SK-N-SH (cell line): ENCODE measurements around the gene ZNF888. TPM values are rescaled to one million over a fixed set of nuclear protein-coding genes. Genes with fewer than 3 reads are reported as not detected.
"Not testable (repeated sequence)": the region's sequence is repeated elsewhere in the genome, so short reads cannot be mapped to it uniquely, and the experiment has no call there.

Source experiments
- CTCF ChIA-PET: fragments of 300-600, 350-600 bp; formaldehyde crosslinking; extraction: SDS; loops from one replicate; lab custom pipeline; 2021; lab: Yijun Ruan, JAX
- POLR2A ChIA-PET: fragments of 350-600 bp; sonication (Branson Sonifier 250); formaldehyde crosslinking; extraction: SDS; loops from one replicate; lab custom pipeline; 2020; ENCODE audit warnings: antibody characterized with exemption, inconsistent platforms; lab: Yijun Ruan, JAX
- DNase-seq: peaks from one replicate; pipeline ENCODE4 v3.0.0; 2012
- H2AFZ ChIP-seq: fragments of 200-600 bp; sonication (generic); 2 replicates; pipeline ENCODE4 v1.8.1; 2016; ENCODE audit warnings: antibody characterized with exemption, mild to moderate bottlenecking, low read depth
- H3F3A ChIP-seq: fragments of 200-600 bp; sonication (generic); replicated peaks from 2 replicates; pipeline ENCODE3; 2016; ENCODE audit warnings: antibody characterized with exemption, mild to moderate bottlenecking; ENCODE audit not compliant: insufficient read depth
- H3K27ac ChIP-seq, 2 experiments: fragments of 200-500 bp in 1 of 2; fragments of 200-600 bp in 1 of 2; sonication (Bioruptor generic) in 1 of 2; sonication (generic), shearing (Covaris generic) in 1 of 2; 2 replicates each; pipeline versions ENCODE4 v1.5.1 to v1.6.1; 2014 to 2016; ENCODE audit warnings: low read depth in 2 of 2, inconsistent platforms in 1 of 2, low read length in 1 of 2, mild to moderate bottlenecking in 1 of 2, mixed read lengths in 1 of 2
- H3K27me3 ChIP-seq: fragments of 200-600 bp; sonication (generic), shearing (Covaris generic); 2 replicates; pipeline ENCODE4 v1.6.1; 2016; ENCODE audit warnings: mixed run types; ENCODE audit not compliant: insufficient read depth
- H3K36me3 ChIP-seq, 2 experiments: fragments of 200-500 bp in 1 of 2; fragments of 200-600 bp in 1 of 2; sonication (Bioruptor generic) in 1 of 2; sonication (generic) in 1 of 2; replicated peaks in 1 of 2; 2 replicates each; pipeline versions ENCODE3 to v1.5.1; 2014 to 2016; ENCODE audit warnings: low read length in 1 of 2, mild to moderate bottlenecking in 1 of 2; ENCODE audit not compliant: insufficient read depth in 2 of 2, control insufficient read depth in 1 of 2
- H3K4me1 ChIP-seq, 2 experiments: fragments of 200-500 bp in 1 of 2; fragments of 200-600 bp in 1 of 2; sonication (Bioruptor generic) in 1 of 2; sonication (generic), shearing (Covaris generic) in 1 of 2; 2 replicates each; pipeline versions ENCODE4 v1.5.1 to v1.6.1; 2014 to 2016; ENCODE audit warnings: low read depth in 1 of 2, low read length in 1 of 2, mixed run types in 1 of 2; ENCODE audit not compliant: insufficient read depth in 2 of 2, control insufficient read depth in 1 of 2
- H3K4me2 ChIP-seq: fragments of 200-600 bp; sonication (generic), shearing (Covaris generic); 2 replicates; pipeline ENCODE4 v1.6.1; 2017; ENCODE audit warnings: mixed run types
- H3K4me3 ChIP-seq, 2 experiments: fragments of 200-500 bp in 1 of 2; fragments of 200-600 bp in 1 of 2; sonication (Bioruptor generic) in 1 of 2; sonication (generic), shearing (Covaris generic) in 1 of 2; 2 replicates each; pipeline versions ENCODE4 v1.5.1 to v1.8.1; 2014 to 2016; ENCODE audit warnings: low read depth in 2 of 2, inconsistent platforms in 1 of 2, low read length in 1 of 2, mild to moderate bottlenecking in 1 of 2, mixed read lengths in 1 of 2, moderate library complexity in 1 of 2
- H3K79me2 ChIP-seq: fragments of 200-600 bp; sonication (generic); 2 replicates; pipeline ENCODE4 v1.8.1; 2017; ENCODE audit warnings: mild to moderate bottlenecking; ENCODE audit not compliant: insufficient read depth
- H3K9ac ChIP-seq: fragments of 200-600 bp; sonication (generic); 2 replicates; pipeline ENCODE4 v1.6.1; 2017; ENCODE audit warnings: mixed run types
- H3K9me2 ChIP-seq: fragments of 200-600 bp; sonication (generic); 2 replicates; pipeline ENCODE4 v1.6.1; 2017; ENCODE audit warnings: mixed run types
- H3K9me3 ChIP-seq: fragments of 200-600 bp; sonication (generic); 2 replicates; pipeline ENCODE4 v1.6.1; 2017; ENCODE audit warnings: mixed run types, mild to moderate bottlenecking, moderate library complexity
- H4K20me1 ChIP-seq: fragments of 200-600 bp; sonication (generic); 2 replicates; pipeline ENCODE4 v1.6.1; 2017; ENCODE audit warnings: mild to moderate bottlenecking, mixed run types; ENCODE audit not compliant: insufficient read depth
- ELF1 ChIP-seq: IDR thresholded peaks from 2 replicates; pipeline ENCODE4 v1.4.0; 2012
- EP300 ChIP-seq, 2 experiments: IDR thresholded peaks; 2 replicates each; pipeline versions ENCODE4 v1.4.0 to v1.6.1; 2012; ENCODE audit warnings: borderline replicate concordance in 1 of 2, low read depth in 1 of 2, low read length in 1 of 2
- GABPA ChIP-seq: IDR thresholded peaks from 2 replicates; pipeline ENCODE4 v1.4.0; 2012; ENCODE audit warnings: low read depth, mild to moderate bottlenecking
- MAX ChIP-seq: IDR thresholded peaks from 2 replicates; pipeline ENCODE4 v1.4.0; 2012; ENCODE audit warnings: low read depth
- NFIC ChIP-seq: IDR thresholded peaks from 2 replicates; pipeline ENCODE4 v1.4.0; 2012; ENCODE audit warnings: borderline replicate concordance
- POLR2AphosphoS5 ChIP-seq: IDR thresholded peaks from 2 replicates; pipeline ENCODE4 v1.6.1; 2012; ENCODE audit warnings: low read depth, low read length
- RAD21 ChIP-seq: IDR thresholded peaks from 2 replicates; pipeline ENCODE4 v1.6.1; 2012; ENCODE audit warnings: mild to moderate bottlenecking, low read length
- RCOR1 ChIP-seq: fragments of 150-350 bp; IDR thresholded peaks from 2 replicates; pipeline ENCODE4 v1.6.1; 2017; ENCODE audit warnings: antibody characterized with exemption, low read length
- REST ChIP-seq: IDR thresholded peaks from 2 replicates; pipeline ENCODE4 v1.6.1; 2012; ENCODE audit warnings: mild to moderate bottlenecking, low read depth, low read length, moderate library complexity
- TAF1 ChIP-seq: IDR thresholded peaks from 2 replicates; pipeline ENCODE4 v1.6.1; 2012; ENCODE audit warnings: low read depth, mild to moderate bottlenecking, low read length, moderate library complexity, borderline replicate concordance
- TCF12 ChIP-seq: IDR thresholded peaks from 2 replicates; pipeline ENCODE4 v1.4.0; 2012
- TEAD4 ChIP-seq: IDR thresholded peaks from 2 replicates; pipeline ENCODE4 v1.4.0; 2012; ENCODE audit warnings: mild to moderate bottlenecking, borderline replicate concordance; ENCODE audit not compliant: insufficient read depth
- USF2 ChIP-seq: fragments of 150-350 bp; IDR thresholded peaks from 2 replicates; pipeline ENCODE4 v1.6.1; 2017; ENCODE audit warnings: antibody characterized with exemption, low read length, low read depth, borderline replicate concordance
- YY1 ChIP-seq: IDR thresholded peaks from 2 replicates; pipeline ENCODE4 v1.4.0; 2012; ENCODE audit warnings: low read depth, mild to moderate bottlenecking
- WGBS: methylation state at CpG from one replicate; pipeline ENCODE4 v1.1.6; 2017; ENCODE audit warnings: low lambda C conversion rate; 5-methylcytosine and 5-hydroxymethylcytosine counted together
- polyA plus RNA-seq, 3 experiments: library from polyadenylated mRNA; depleted of rRNA; stranded (reverse); fragments of >200 nt; gene quantifications; 2 replicates each; pipeline ENCODE4 v1.2.3, GENCODE V29; 2012

Gene ZNF888
- polyA plus RNA-seq, 1 of the 3 experiments (the other 2 are of a cell fraction): 0.46 TPM

GRCh38 chr19:52942386-52943133 lies 19.3 kb upstream of the ZNF888 start (continued):
- TF ChIP-seq NFIC (no peak), TCF12 (no peak), REST (no peak), TAF1 (no peak), YY1 (no peak), RCOR1 (no peak), ELF1 (peak; percentile 95), USF2 (no peak), TEAD4 (no peak), EP300 (IDR thresholded peaks at IDR 0.05; ENCODE audit: borderline replicate concordance in 1 of 2, low read depth in 1 of 2, low read length in 1 of 2) (no peak)

GRCh38 chr19:52941941-52942385 lies 18.7 kb upstream of the ZNF888 start:
- Histone ChIP-seq H3F3A (no peaks in the 10 kb centered on the region), H3K4me2 (peak overlapping the region; percentile 87), H3K27ac (peak overlapping the region in 1 of 2 experiments; percentile 59; a peak in 3 of 4 replicates), H3K36me3 (no peaks in the 10 kb centered on the region), H3K9me2 (no peaks in the 10 kb centered on the region), H3K9ac (peak overlapping the region; percentile 78), H3K27me3 (no peaks in the 10 kb centered on the region), H2AFZ (peak overlapping the region; percentile 98), H3K4me1 (no peaks in the 10 kb centered on the region; a peak in 1 of 4 replicates), H3K4me3 (peak overlapping the region; percentile 67 to 82), H4K20me1 (no peaks in the 10 kb centered on the region), H3K79me2 (peaks cover 6% of the 10 kb centered on the region; the same call in 1 of the 2 replicates), H3K9me3 (no peaks in the 10 kb centered on the region)
- CTCF ChIA-PET: no interaction called here
- TF ChIP-seq RAD21: no peak
- TF ChIP-seq GABPA: no peak
- 0 out of 2 replicates have a peak, but pooled peaks have one; percentile 44 for TF ChIP-seq MAX
- TF ChIP-seq POLR2AphosphoS5: no peak
- DNase-seq: peak; percentile 25
- 5% methylated on average over 26 of the region's 26 CpGs for WGBS
- POLR2A ChIA-PET: no interaction called here

- Histone ChIP-seq H3K4me2 (peak overlapping the region; percentile 87), H3K27ac (peak overlapping the region in 1 of 2 experiments; percentile 59; a peak in 1 of 4 replicates), H2AFZ (peak overlapping the region; percentile 98), H3K4me3 (peak overlapping the region; percentile 67 to 82), H3K9ac (peak overlapping the region; percentile 78; the same call in 1 of the 2 replicates)
- H3K9me2 ChIP-seq, H3K36me3 ChIP-seq, H3F3A ChIP-seq, H3K79me2 ChIP-seq, POLR2A ChIA-PET, H3K27me3 ChIP-seq, CTCF ChIA-PET, H4K20me1 ChIP-seq, DNase-seq, H3K9me3 ChIP-seq, H3K4me1 ChIP-seq: not testable (repeated sequence)
- 58% methylated on average over 2 of the region's 2 CpGs for WGBS
These were observed 18.3 kb upstream of the ZNF888 start for GRCh38 chr19:52941523-52941922.

GRCh38 chr19:52940905-52941304 lies 17.7 kb upstream of the ZNF888 start:
- H3K4me1 ChIP-seq, DNase-seq, CTCF ChIA-PET, H3K27me3 ChIP-seq, POLR2A ChIA-PET, H3K36me3 ChIP-seq, H4K20me1 ChIP-seq, H3K79me2 ChIP-seq, H3F3A ChIP-seq, H3K27ac ChIP-seq, H3K9me2 ChIP-seq, H3K4me3 ChIP-seq, H3K9me3 ChIP-seq, H3K9ac ChIP-seq, H2AFZ ChIP-seq: not testable (repeated sequence)
- H3K4me2 ChIP-seq: peak overlapping the region; percentile 87
- WGBS: 87% methylated on average over 5 of the region's 5 CpGs
